ENCODE results near the gene EDC4. TPM values are rescaled to one million over a fixed set of nuclear protein-coding genes. Genes with fewer than 3 reads are reported as not detected.
A peak's percentile ranks its signal among the peaks of the same experiment; 100 is the strongest.

Gene EDC4
- total RNA-seq, 1 donor from 2014 or later: 100 TPM

DNA sequence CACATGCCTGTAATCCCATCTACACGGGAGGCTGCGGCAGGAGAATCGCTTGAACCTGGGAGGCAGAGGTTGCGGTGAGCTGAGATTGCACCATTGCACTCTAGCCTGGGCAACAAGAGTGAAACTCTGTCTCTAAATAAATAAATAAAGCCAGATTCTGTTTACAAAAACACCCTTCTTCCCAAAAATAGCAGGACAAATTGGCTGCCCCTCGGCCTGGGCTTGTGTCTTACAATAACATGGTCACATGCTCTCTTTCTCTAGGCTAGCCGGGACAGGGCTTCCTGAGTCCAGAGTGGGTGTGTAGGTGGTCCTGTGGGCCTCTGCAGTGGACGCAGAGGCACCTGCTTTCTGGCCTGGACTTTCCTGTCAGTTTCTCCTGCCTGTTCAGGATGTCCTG, 3.2 kb upstream of the EDC4 start:
- peaks cover 11% of the 10 kb centered on the region for H3K36me3 Mint-ChIP-seq (ENCODE audit: low read depth)
- no peaks in the 10 kb centered on the region for H3K9me3 Mint-ChIP-seq
- no peak for DNase-seq (ENCODE audit: low read depth, low spot score)
- H3K4me1 Mint-ChIP-seq: peaks cover 20% of the 10 kb centered on the region
- no peak overlapping the region for H3K4me3 Mint-ChIP-seq
- H3K27ac Mint-ChIP-seq (ENCODE audit: unreplicated experiment): no peak overlapping the region
- TF ChIP-seq, protein P1, sequence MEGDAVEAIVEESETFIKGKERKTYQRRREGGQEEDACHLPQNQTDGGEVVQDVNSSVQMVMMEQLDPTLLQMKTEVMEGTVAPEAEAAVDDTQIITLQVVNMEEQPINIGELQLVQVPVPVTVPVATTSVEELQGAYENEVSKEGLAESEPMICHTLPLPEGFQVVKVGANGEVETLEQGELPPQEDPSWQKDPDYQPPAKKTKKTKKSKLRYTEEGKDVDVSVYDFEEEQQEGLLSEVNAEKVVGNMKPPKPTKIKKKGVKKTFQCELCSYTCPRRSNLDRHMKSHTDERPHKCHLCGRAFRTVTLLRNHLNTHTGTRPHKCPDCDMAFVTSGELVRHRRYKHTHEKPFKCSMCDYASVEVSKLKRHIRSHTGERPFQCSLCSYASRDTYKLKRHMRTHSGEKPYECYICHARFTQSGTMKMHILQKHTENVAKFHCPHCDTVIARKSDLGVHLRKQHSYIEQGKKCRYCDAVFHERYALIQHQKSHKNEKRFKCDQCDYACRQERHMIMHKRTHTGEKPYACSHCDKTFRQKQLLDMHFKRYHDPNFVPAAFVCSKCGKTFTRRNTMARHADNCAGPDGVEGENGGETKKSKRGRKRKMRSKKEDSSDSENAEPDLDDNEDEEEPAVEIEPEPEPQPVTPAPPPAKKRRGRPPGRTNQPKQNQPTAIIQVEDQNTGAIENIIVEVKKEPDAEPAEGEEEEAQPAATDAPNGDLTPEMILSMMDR (conservative IDR thresholded peaks at IDR 0.05): no peak
- no peaks in the 10 kb centered on the region for H3K27me3 Mint-ChIP-seq (ENCODE audit: low read depth)

DNA sequence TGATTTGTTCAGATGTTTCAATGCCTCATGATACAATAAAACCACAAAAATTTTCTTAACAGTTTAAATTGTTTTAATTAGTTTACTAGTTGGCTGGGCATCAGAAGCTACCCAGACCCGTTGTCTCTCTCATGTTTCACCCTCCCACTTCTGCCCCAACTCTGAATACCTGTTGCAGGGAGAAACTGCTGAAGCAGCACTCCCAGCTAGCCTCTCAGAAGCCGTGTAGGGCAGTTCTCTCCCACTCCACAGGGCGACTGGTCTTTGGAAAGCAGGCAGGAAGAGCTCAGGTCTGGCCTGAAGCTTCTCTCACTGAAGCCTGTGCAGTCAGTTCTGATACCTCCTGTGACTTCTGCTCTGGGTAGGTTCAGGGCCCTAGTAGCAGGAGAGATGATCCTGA, 1.6 kb upstream of the EDC4 start:
- peaks cover 10% of the 10 kb centered on the region for H3K36me3 Mint-ChIP-seq (ENCODE audit: low read depth)
- DNase-seq (ENCODE audit: low read depth, low spot score): no peak
- H3K4me3 Mint-ChIP-seq: peak overlapping the region; percentile 95
- H3K4me1 Mint-ChIP-seq: peaks cover 28% of the 10 kb centered on the region
- H3K9me3 Mint-ChIP-seq: no peaks in the 10 kb centered on the region
- no peak overlapping the region for H3K27ac Mint-ChIP-seq (ENCODE audit: unreplicated experiment)
- TF ChIP-seq, protein P1 (conservative IDR thresholded peaks at IDR 0.05): no peak
- no peaks in the 10 kb centered on the region for H3K27me3 Mint-ChIP-seq (ENCODE audit: low read depth)

DNA sequence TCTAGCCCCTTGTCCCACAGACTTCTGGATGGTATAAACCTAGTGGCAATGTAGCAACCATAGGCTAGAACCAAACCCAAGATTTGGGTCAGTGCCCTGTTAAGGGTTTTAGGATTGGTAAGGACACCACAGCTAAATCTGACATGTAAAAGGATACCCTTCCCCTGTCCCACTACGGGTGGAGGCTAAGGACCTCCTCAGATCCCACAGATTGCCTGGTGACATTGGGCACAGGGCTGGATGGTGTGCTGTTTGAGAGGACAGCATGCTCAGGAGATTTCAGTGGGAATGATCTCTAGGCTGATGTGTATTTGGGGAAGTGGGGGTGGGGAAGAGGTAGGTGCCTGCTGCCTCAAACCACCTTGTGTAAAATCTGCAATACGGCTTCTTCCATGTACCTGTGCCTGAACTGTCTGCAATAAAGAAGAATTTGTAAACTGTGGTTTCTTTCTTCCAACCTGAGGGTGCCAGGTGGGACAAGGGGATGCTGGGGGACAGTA, 671 bp upstream of the EDC4 start:
- Mint-ChIP-seq H3K36me3 (ENCODE audit: low read depth) (peaks cover 7% of the 10 kb centered on the region), H3K4me1 (peaks cover 28% of the 10 kb centered on the region), H3K27ac (ENCODE audit: unreplicated experiment) (peak overlapping the region; percentile 35), H3K27me3 (ENCODE audit: low read depth) (no peaks in the 10 kb centered on the region), H3K9me3 (no peaks in the 10 kb centered on the region), H3K4me3 (peak overlapping the region; percentile 95)
- TF ChIP-seq, protein P1 (conservative IDR thresholded peaks at IDR 0.05): no peak
- DNase-seq (ENCODE audit: low read depth, low spot score): no peak

DNA sequence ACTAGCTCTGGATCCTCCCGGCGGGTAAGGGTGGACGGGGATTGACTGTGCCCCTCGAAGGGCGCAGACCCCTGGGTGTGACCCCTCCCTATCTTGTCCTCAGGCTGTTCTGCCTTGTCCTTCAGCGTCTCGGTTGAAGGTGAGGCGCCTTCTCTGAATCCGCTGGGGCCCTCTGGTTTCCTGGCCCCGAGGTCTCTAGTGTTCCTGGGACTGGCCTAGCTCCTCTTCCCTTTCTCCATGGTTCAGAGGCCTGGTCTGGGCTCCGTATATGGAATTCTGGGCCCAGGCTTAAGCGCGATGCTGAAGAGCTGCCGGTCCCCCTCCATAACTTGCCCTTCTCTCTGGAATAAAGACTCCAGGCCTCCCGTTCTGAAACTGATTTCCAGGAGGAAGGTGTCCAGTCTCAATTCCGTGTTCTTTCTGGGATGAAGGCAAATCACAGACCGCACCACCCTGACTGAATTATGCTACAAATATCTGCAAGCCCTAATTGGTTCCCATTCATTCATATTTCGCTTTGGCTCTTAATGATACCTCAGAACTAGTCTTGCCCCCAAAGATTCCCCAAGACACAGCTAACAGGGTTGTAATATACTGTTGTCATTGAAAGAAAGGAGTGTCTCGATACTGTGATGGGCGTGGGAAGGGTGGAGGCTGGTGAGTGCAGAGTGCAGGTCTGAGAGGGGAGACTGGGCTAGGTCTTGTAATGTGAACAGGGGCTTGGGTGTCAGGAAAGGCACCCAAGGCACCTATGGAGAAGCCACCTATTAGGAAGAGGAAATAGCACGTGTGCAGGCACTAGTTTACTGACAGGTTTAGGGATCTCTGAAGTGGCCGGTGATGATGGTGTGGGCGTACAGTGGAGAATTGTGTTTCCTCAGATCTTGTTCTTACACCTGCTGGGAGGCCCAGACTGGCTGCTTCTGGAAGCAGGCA, 851 bp downstream of the EDC4 start:
- DNase-seq (ENCODE audit: low read depth, low spot score): peak; percentile 17
- H3K27me3 Mint-ChIP-seq (ENCODE audit: low read depth): no peaks in the 10 kb centered on the region
- peak overlapping the region; percentile 95 for H3K4me3 Mint-ChIP-seq
- peak overlapping the region; percentile 94 for H3K27ac Mint-ChIP-seq (ENCODE audit: unreplicated experiment)
- TF ChIP-seq, protein P1 (conservative IDR thresholded peaks at IDR 0.05): no peak
- H3K9me3 Mint-ChIP-seq: no peaks in the 10 kb centered on the region
- H3K4me1 Mint-ChIP-seq: peaks cover 28% of the 10 kb centered on the region
- peaks cover 9% of the 10 kb centered on the region for H3K36me3 Mint-ChIP-seq (ENCODE audit: low read depth)

DNA sequence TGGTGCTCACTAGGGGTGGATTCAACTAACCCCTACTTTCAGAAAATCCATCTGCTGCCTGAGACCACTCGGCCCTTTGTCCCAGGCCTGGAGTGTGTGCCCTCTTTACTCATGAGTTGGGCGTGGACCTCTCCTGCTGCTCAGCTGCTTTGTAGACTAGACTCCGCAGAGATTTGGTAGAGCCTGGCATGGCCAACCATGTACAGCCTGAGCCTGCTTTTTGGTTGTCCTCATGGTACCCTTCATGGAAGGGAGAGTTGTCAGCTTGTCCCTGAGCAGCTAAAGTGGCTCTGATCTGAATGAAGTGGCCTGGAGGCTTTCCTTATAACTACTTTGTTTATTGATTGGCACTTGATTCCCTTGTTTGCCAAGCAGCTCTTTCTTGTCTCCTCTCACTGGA, 1.5 kb downstream of the EDC4 start:
- H3K4me1 Mint-ChIP-seq: peaks cover 28% of the 10 kb centered on the region
- peak overlapping the region; percentile 94 for H3K27ac Mint-ChIP-seq (ENCODE audit: unreplicated experiment)
- H3K27me3 Mint-ChIP-seq (ENCODE audit: low read depth): no peaks in the 10 kb centered on the region
- peaks cover 9% of the 10 kb centered on the region for H3K36me3 Mint-ChIP-seq (ENCODE audit: low read depth)
- no peaks in the 10 kb centered on the region for H3K9me3 Mint-ChIP-seq
- TF ChIP-seq, protein P1 (conservative IDR thresholded peaks at IDR 0.05): no peak
- H3K4me3 Mint-ChIP-seq: peak overlapping the region; percentile 95
- DNase-seq (ENCODE audit: low read depth, low spot score): no peak
